Effector memory CD8-positive, alpha-beta T cell (primary cell): Measurements from ENCODE around the gene SRC.

Experiments
- ATAC-seq: fragments of 150-1000 bp; cut with Tn5 transposase; replicated peaks from 2 replicates; pipeline ENCODE4 v1.10.0; 2021; ENCODE audit warnings: mild to moderate bottlenecking, moderate library complexity
- DNase-seq, 3 experiments: peaks; one replicate each; pipeline ENCODE4 v3.0.0; 2021
- H3K27ac Mint-ChIP-seq, 2 donors: one replicate each; pipeline ENCODE4 v1.8.0; 2022; ENCODE audit warnings: mild to moderate bottlenecking in 2 of 2, mixed read lengths in 2 of 2, moderate library complexity in 2 of 2
- H3K27me3 Mint-ChIP-seq, 2 donors: one replicate each; pipeline ENCODE4 v1.8.0; 2022; ENCODE audit warnings: mixed read lengths in 2 of 2
- H3K36me3 Mint-ChIP-seq: one replicate; pipeline ENCODE4 v1.8.0; 2022; ENCODE audit warnings: mild to moderate bottlenecking, moderate library complexity, mixed read lengths; ENCODE audit not compliant: insufficient read depth
- H3K4me1 Mint-ChIP-seq, 2 donors: one replicate each; pipeline ENCODE4 v1.8.0; 2022; ENCODE audit warnings: low read depth in 2 of 2, mixed read lengths in 2 of 2
- H3K4me3 Mint-ChIP-seq, 2 donors: one replicate each; pipeline ENCODE4 v1.8.0; 2022; ENCODE audit warnings: mild to moderate bottlenecking in 2 of 2, mixed read lengths in 2 of 2, moderate library complexity in 2 of 2
- H3K9me3 Mint-ChIP-seq, 2 donors: one replicate each; pipeline ENCODE4 v1.8.0; 2022; ENCODE audit warnings: mixed read lengths in 2 of 2

Gene SRC

GRCh38 chr20:37394543-37395409 lies 48.8 kb downstream of the SRC start:
- H3K9me3 Mint-ChIP-seq, result no peaks in the 10 kb centered on the region
- H3K36me3 Mint-ChIP-seq, result peaks cover 4% of the 10 kb centered on the region
- H3K4me3 Mint-ChIP-seq, result no peak overlapping the region
- H3K27me3 Mint-ChIP-seq, result no peaks in the 10 kb centered on the region
- H3K27ac Mint-ChIP-seq, result no peak overlapping the region
- ATAC-seq (no peak), DNase-seq (no peak)
- no peaks in the 10 kb centered on the region for H3K4me1 Mint-ChIP-seq

- no peaks in the 10 kb centered on the region for H3K27me3 Mint-ChIP-seq
- H3K9me3 Mint-ChIP-seq, result no peaks in the 10 kb centered on the region
- DNase-seq, result no peak
- no peak overlapping the region for H3K4me3 Mint-ChIP-seq
- H3K27ac Mint-ChIP-seq, result no peak overlapping the region
- no peaks in the 10 kb centered on the region for H3K4me1 Mint-ChIP-seq
- ATAC-seq, result no peak
- peaks cover 4% of the 10 kb centered on the region for H3K36me3 Mint-ChIP-seq
Observed at GRCh38 chr20:37395410-37395797, 49.5 kb downstream of the SRC start.

- Mint-ChIP-seq H3K4me1 (no peaks in the 10 kb centered on the region), H3K9me3 (no peaks in the 10 kb centered on the region), H3K27me3 (no peaks in the 10 kb centered on the region), H3K27ac (no peak overlapping the region), H3K4me3 (no peak overlapping the region), H3K36me3 (peaks cover 4% of the 10 kb centered on the region)
- ATAC-seq (no peak), DNase-seq (no peak)
Observed at GRCh38 chr20:37395921-37396415, 50.0 kb downstream of the SRC start.

- ATAC-seq (no peak), DNase-seq (no peak)
- H3K9me3 Mint-ChIP-seq, result no peaks in the 10 kb centered on the region
- no peaks in the 10 kb centered on the region for H3K27me3 Mint-ChIP-seq
- H3K27ac Mint-ChIP-seq, result no peak overlapping the region
- H3K4me3 Mint-ChIP-seq, result no peak overlapping the region
- H3K36me3 Mint-ChIP-seq, result peaks cover 4% of the 10 kb centered on the region
- no peaks in the 10 kb centered on the region for H3K4me1 Mint-ChIP-seq
Observed at GRCh38 chr20:37396416-37397075, 50.6 kb downstream of the SRC start.

GRCh38 chr20:37397076-37397953 lies 51.4 kb downstream of the SRC start:
- H3K4me1 Mint-ChIP-seq, result no peaks in the 10 kb centered on the region
- no peaks in the 10 kb centered on the region for H3K9me3 Mint-ChIP-seq
- peaks cover 4% of the 10 kb centered on the region for H3K36me3 Mint-ChIP-seq
- no peak overlapping the region for H3K27ac Mint-ChIP-seq
- no peak for ATAC-seq
- H3K4me3 Mint-ChIP-seq, result no peak overlapping the region
- no peaks in the 10 kb centered on the region for H3K27me3 Mint-ChIP-seq
- no peak for DNase-seq

GRCh38 chr20:37397954-37398749 lies 52.2 kb downstream of the SRC start:
- no peak for ATAC-seq
- H3K9me3 Mint-ChIP-seq, result no peaks in the 10 kb centered on the region
- H3K4me1 Mint-ChIP-seq, result no peaks in the 10 kb centered on the region
- peaks cover 1% of the 10 kb centered on the region for H3K36me3 Mint-ChIP-seq
- no peaks in the 10 kb centered on the region for H3K27me3 Mint-ChIP-seq
- no peak for DNase-seq
- H3K4me3 Mint-ChIP-seq, result no peak overlapping the region
- H3K27ac Mint-ChIP-seq, result no peak overlapping the region

GRCh38 chr20:37398750-37399621 lies 53.0 kb downstream of the SRC start:
- Mint-ChIP-seq H3K4me1 (no peaks in the 10 kb centered on the region), H3K27me3 (peaks cover 0 to 4% of the 10 kb centered on the region in 2 donors), H3K27ac (no peak overlapping the region), H3K36me3 (no peaks in the 10 kb centered on the region), H3K4me3 (no peak overlapping the region), H3K9me3 (no peaks in the 10 kb centered on the region)
- ATAC-seq, result no peak
- DNase-seq, result no peak

GRCh38 chr20:37401282-37401929 lies 55.5 kb downstream of the SRC start:
- no peak overlapping the region for H3K4me3 Mint-ChIP-seq
- ATAC-seq (no peak), DNase-seq (no peak)
- no peaks in the 10 kb centered on the region for H3K9me3 Mint-ChIP-seq
- no peak overlapping the region for H3K27ac Mint-ChIP-seq
- peaks cover 15 to 24% of the 10 kb centered on the region in 2 donors for H3K27me3 Mint-ChIP-seq
- no peaks in the 10 kb centered on the region for H3K36me3 Mint-ChIP-seq
- H3K4me1 Mint-ChIP-seq, result peaks cover 4 to 6% of the 10 kb centered on the region in 2 donors

GRCh38 chr20:37401930-37402675 lies 56.2 kb downstream of the SRC start:
- Mint-ChIP-seq H3K9me3 (no peaks in the 10 kb centered on the region), H3K27ac (no peak overlapping the region), H3K4me1 (peaks cover 4 to 6% of the 10 kb centered on the region in 2 donors), H3K27me3 (peaks cover 15 to 28% of the 10 kb centered on the region in 2 donors), H3K36me3 (no peaks in the 10 kb centered on the region), H3K4me3 (no peak overlapping the region)
- ATAC-seq (no peak), DNase-seq (no peak)

GRCh38 chr20:37403107-37404033 lies 57.4 kb downstream of the SRC start:
- H3K27ac Mint-ChIP-seq, result peak overlapping the region in 1 of 2 donors; percentile 36
- H3K4me3 Mint-ChIP-seq, result no peak overlapping the region
- peaks cover 8 to 13% of the 10 kb centered on the region in 2 donors for H3K4me1 Mint-ChIP-seq
- H3K9me3 Mint-ChIP-seq, result no peaks in the 10 kb centered on the region
- H3K27me3 Mint-ChIP-seq, result peaks cover 27 to 40% of the 10 kb centered on the region in 2 donors
- H3K36me3 Mint-ChIP-seq, result no peaks in the 10 kb centered on the region
- no peak for DNase-seq
- no peak for ATAC-seq
